DOHH2 (cell line): ENCODE results near the gene FAM25G.
A peak's percentile ranks its signal among the peaks of the same experiment; 100 is the strongest.
"Not testable (repeated sequence)": the region's sequence is repeated elsewhere in the genome, so short reads cannot be mapped to it uniquely, and the experiment has no call there.

Experiments
- EZH2phosphoT487 ChIP-seq: fragments of 200-600 bp; sonication (generic); IDR thresholded peaks from 2 replicates; pipeline ENCODE4 v1.6.1; 2017; ENCODE audit warnings: borderline replicate concordance, mild to moderate bottlenecking, antibody characterized with exemption, low read length, moderate library complexity, mixed read lengths
- TF ChIP-seq, protein P1 (sequence below): fragments of 200-600 bp; sonication (generic); IDR thresholded peaks from one replicate; pipeline ENCODE4 v1.5.1; 2014; ENCODE audit warnings: antibody characterized with exemption, mild to moderate bottlenecking, low read depth, low read length; ENCODE audit not compliant: poor library complexity, severe bottlenecking

DNA sequence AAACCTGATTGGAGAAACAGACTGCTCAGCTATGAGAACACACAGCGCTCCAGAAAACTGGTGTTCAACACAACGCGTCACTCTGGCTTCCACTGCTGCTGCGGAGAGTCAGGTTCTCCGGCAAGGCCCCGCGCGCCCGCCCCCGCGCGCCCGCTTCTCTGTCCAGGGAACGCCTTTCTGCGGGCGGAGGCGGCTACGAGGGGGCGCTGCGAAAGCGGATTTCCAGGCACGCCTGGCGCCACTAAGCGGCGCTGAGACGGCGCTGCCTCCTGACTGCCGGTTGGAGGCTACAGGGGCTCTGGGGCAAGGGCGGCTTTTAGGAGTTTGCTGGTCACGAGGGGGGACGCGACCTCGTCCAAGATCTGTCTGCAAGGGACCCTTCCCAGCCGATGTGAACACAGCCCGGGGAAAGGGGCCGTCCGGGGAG, 30.2 kb downstream of the FAM25G start:
- TF ChIP-seq, protein P1, sequence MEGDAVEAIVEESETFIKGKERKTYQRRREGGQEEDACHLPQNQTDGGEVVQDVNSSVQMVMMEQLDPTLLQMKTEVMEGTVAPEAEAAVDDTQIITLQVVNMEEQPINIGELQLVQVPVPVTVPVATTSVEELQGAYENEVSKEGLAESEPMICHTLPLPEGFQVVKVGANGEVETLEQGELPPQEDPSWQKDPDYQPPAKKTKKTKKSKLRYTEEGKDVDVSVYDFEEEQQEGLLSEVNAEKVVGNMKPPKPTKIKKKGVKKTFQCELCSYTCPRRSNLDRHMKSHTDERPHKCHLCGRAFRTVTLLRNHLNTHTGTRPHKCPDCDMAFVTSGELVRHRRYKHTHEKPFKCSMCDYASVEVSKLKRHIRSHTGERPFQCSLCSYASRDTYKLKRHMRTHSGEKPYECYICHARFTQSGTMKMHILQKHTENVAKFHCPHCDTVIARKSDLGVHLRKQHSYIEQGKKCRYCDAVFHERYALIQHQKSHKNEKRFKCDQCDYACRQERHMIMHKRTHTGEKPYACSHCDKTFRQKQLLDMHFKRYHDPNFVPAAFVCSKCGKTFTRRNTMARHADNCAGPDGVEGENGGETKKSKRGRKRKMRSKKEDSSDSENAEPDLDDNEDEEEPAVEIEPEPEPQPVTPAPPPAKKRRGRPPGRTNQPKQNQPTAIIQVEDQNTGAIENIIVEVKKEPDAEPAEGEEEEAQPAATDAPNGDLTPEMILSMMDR: peak; percentile 10
- TF ChIP-seq EZH2phosphoT487: not testable (repeated sequence)
